Activated CD8-positive, alpha-beta memory T cell treated with anti-CD3 and anti-CD28 coated beads for 36 hours (primary cell): ENCODE data around the gene ASXL3. TPM values are rescaled to one million over a fixed set of nuclear protein-coding genes. Genes with fewer than 3 reads are reported as not detected.

ENCODE experiments used
- CTCF ChIA-PET: fragments of 350-600 bp; sonication (Branson Sonifier 250); formaldehyde crosslinking; loops from one replicate; lab custom pipeline; 2021; ENCODE audit warnings: antibody characterized with exemption; lab: Charles Lee
- POLR2A ChIA-PET: fragments of 350-600 bp; sonication (Branson Sonifier 250); formaldehyde crosslinking; loops from one replicate; lab custom pipeline; 2021; ENCODE audit warnings: antibody characterized with exemption; lab: Charles Lee
- total RNA-seq, 2 experiments: library from RNA; stranded (reverse); gene quantifications; one replicate each; pipeline ENCODE4 v1.2.3, GENCODE V29; 2021

The ASXL3 gene
- total RNA-seq, 2 experiments from 2014 or later = not detected

- ChIA-PET POLR2A (no interaction called here), CTCF (no interaction called here)
Observed at GRCh38 chr18:33706391-33706790, 128.4 kb downstream of the ASXL3 start.

GRCh38 chr18:33708876-33709275 lies 130.9 kb downstream of the ASXL3 start:
- ChIA-PET CTCF (no interaction called here), POLR2A (no interaction called here)

DNA sequence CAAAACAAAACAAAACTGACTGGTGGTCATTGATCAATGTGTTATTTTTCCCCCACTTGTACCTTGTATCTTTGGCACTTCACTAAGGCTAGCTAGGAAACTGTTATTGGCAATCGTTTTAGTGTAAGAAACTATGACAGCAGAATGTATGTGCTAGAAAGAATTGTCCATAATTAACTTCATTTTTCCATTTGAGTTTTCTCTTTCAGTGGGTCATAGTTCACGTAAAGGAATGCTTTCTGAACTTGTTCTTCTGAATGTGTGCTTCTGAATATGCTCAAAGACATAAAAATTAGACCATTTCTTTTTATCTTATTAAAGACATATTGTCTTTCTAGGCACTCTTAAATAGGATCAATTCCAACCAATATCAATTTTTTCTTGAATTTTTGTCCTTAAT lies 132.2 kb downstream of the ASXL3 start:
- CTCF ChIA-PET = no interaction called here
- POLR2A ChIA-PET = no interaction called here

DNA sequence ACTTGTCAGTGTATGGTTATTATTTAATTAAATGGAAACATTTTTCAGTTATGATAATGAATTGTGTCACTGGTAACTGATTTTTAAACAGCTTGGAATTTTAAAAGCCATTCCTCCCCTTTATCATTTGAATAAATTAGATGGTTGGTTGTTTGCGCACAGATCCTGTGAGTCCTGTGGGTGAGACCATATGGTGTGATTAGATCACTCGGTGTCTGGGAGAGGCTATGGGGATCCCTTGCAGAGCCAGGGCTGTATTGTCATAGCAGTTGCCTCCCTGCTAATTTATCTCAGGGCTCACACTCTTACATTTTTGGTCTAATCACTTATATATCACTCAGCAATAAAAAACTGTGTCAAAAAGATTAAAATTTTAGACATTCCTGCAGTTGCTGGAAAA lies 133.5 kb downstream of the ASXL3 start:
- CTCF ChIA-PET = no interaction called here
- POLR2A ChIA-PET = no interaction called here

- POLR2A ChIA-PET = no interaction called here
Observed at GRCh38 chr18:33712719-33713118, 134.7 kb downstream of the ASXL3 start.

DNA sequence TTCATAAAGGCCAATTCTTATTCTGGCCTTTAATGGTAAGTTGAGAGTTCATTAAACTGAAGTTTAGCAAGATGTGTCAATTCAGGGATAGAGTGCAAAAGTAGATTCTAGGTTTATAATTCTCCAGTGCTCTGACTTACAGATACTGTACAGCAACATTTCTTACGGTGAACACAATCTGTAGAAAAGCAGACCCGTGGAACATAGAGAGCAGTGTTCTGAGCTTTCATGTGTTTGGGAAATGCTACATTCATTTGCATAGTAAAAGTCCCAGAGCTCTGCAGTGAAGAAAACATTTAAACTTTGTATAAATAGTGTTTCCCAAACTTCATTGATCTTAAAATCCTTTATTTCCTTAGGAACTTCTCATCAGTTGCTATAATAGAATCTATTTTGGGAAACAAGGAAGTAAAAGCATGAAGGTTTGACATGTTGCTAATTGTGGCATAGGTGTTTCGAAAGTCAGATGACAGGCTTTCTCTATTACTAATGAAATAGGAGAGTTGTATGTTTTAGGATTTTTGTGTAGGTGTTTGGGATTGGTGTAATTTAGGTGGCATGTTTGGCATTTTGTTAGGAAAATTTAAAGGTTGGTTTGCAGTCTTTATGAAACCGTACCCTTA lies 138.2 kb downstream of the ASXL3 start:
- ChIA-PET POLR2A (no interaction called here), CTCF (no interaction called here)

More at GRCh38 chr18:33712719-33713118, 134.7 kb downstream of the ASXL3 start:
- CTCF ChIA-PET = no interaction called here

DNA sequence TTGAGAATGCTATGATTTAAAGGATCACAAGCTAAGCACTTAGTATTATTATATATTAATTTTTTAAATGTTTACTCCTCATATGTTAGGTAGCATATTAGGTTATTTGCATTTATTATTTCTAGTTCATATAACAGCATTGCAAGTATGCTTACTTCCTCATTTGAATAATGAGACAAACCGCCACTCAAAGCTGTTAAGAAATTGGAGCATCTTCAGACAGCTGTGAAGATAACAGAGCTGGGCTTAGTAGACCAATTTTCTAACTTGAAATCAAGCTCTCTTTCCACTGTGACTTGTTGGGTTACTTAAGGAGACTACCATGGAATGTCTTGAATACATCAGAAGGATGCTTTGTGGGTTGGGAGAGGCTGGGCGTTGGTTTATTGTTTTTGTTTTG lies 139.3 kb downstream of the ASXL3 start:
- CTCF ChIA-PET = no interaction called here
- POLR2A ChIA-PET = no interaction called here

GRCh38 chr18:33720133-33720532 lies 142.1 kb downstream of the ASXL3 start:
- POLR2A ChIA-PET = no interaction called here
- CTCF ChIA-PET = no interaction called here

GRCh38 chr18:33729556-33729955 lies 151.5 kb downstream of the ASXL3 start:
- ChIA-PET CTCF (no interaction called here), POLR2A (no interaction called here)

DNA sequence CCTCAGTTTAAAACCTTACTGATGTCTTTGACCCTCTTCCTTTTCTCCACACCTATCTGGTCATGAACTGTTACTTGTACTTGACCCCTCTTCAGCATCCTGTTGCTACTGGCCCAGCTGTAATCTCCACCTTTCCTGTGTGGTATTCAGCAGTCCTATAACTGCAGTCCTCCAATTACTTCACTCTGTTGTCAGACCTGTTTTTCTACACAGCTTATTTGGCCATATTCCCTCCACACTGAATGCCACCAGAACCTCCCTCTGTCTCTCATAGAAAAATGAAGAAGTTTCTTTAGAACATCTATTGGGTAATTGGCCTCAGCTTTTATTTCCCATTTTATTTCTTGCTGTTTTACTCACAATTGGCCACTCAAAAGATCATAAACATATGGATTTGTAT lies 155.4 kb downstream of the ASXL3 start:
- ChIA-PET POLR2A (no interaction called here), CTCF (no interaction called here)

- ChIA-PET CTCF (no interaction called here), POLR2A (no interaction called here)
Observed at GRCh38 chr18:33735428-33735827, 157.4 kb downstream of the ASXL3 start.

GRCh38 chr18:33741760-33742159 lies 163.7 kb downstream of the ASXL3 start:
- ChIA-PET CTCF (no interaction called here), POLR2A (no interaction called here)

DNA sequence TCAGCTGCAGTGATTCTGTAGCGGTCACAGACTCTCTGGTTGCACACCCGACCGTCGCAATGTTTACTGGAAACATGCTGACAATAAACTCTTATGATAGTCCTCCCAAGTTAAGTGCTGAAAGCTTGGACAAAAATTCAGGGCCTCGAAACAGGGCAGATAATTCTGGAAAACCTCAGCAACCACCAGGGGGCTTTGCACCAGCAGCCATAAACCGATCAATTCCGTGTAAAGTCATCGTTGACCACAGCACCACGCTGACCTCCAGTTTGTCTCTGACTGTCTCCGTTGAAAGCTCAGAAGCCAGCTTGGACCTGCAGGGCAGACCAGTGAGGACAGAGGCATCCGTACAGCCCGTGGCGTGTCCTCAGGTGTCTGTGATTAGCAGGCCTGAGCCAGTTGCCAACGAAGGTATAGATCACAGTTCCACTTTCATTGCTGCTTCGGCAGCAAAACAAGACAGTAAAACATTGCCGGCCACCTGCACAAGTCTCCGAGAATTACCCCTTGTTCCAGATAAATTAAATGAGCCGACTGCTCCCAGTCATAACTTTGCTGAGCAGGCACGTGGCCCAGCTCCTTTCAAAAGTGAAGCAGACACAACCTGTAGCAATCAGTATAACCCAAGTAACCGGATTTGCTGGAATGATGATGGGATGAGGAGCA lies 166.1 kb downstream of the ASXL3 start:
- ChIA-PET POLR2A (no interaction called here), CTCF (no interaction called here)

DNA sequence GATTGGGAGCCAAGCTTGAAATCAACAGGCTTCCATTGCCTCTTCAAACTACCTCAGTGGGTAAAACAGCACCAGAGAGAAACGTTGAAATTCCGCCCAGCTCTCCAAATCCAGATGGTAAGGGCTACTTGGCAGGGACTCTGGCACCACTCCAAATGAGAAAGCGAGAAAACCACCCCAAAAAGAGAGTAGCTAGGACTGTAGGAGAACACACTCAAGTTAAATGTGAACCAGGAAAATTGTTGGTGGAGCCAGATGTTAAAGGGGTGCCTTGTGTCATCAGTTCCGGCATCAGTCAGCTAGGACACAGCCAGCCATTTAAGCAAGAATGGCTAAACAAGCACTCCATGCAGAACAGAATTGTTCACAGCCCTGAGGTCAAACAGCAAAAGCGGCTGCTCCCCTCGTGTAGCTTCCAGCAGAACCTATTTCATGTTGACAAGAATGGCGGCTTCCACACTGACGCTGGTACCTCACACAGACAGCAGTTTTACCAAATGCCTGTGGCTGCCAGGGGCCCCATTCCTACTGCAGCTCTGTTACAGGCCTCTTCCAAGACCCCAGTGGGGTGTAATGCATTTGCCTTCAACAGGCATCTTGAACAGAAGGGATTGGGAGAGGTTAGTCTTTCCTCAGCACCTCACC lies 167.3 kb downstream of the ASXL3 start:
- ChIA-PET POLR2A (no interaction called here), CTCF (no interaction called here)

DNA sequence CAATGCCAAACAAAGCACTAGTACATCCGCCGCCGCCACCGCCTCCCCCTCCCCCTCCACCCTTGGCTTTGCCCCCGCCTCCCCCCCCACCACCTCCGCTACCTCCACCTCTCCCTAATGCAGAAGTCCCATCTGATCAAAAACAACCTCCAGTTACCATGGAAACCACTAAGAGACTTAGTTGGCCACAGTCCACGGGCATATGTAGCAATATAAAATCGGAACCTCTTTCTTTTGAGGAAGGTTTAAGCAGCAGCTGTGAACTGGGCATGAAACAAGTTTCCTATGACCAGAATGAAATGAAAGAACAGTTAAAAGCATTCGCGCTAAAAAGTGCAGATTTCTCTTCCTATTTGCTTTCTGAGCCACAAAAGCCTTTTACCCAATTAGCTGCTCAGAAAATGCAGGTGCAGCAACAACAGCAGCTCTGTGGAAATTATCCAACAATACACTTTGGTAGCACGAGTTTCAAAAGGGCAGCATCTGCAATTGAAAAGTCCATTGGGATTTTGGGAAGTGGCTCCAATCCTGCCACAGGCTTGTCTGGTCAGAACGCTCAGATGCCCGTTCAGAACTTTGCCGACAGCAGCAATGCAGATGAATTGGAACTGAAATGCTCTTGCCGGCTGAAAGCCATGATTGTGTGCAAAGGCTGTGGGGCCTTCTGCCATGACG lies 168.0 kb downstream of the ASXL3 start:
- ChIA-PET CTCF (no interaction called here), POLR2A (no interaction called here)

GRCh38 chr18:33749834-33750233 lies 171.8 kb downstream of the ASXL3 start:
- CTCF ChIA-PET = no interaction called here
- POLR2A ChIA-PET = no interaction called here

DNA sequence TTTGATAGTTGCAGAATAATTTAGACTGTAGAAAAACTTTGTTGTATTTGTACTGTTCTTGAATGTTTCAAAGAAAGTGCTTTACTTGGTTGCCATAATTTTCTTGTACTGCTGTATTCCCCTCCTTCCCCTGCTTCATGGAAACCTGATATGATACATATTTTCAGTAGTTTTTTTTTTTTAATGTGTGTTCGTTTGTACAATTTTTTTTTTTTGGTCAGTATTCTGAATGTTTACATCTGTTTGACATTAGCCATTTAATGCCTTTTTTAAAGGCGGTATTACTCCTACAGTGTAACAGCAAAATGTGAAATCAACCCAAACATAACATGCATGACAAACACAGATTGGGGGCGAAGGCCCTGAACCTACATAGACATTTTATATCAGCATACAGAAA lies 172.3 kb downstream of the ASXL3 start:
- CTCF ChIA-PET = no interaction called here
- POLR2A ChIA-PET = no interaction called here

- ChIA-PET CTCF (no interaction called here), POLR2A (no interaction called here)
Observed at GRCh38 chr18:33751613-33752221, 173.7 kb downstream of the ASXL3 start.

GRCh38 chr18:33755391-33755790 lies 177.4 kb downstream of the ASXL3 start:
- ChIA-PET CTCF (no interaction called here), POLR2A (no interaction called here)

DNA sequence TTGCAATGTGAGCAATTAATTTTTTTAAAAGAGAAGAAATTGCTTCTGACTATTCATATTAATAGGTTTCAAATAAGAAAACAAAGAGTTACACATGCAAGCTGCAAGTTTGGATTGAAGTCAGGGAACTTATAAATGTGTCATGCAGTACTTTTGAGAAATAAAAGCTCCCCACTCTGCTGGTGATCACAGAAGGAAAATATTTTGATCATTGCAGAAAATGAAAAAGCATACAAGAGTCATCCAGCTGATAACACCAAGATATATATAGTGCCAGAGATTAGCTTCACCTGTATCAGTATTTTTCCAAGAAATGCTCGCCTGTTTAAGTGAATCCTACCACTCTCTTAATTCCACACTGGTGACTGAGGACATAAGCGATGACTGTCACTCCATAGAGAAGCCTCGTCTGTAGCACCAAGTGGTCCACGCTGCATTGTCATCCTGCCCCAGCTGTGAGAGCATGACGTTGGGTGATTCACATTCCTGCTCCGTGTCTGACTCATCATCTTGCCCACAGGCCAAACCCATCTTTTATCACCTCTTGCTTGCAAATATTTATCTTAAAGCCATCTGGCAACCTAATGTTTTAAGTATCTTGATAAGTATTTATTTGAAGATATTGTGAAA lies 178.0 kb downstream of the ASXL3 start:
- ChIA-PET POLR2A (no interaction called here), CTCF (no interaction called here)
